HG02678 (cell line): ENCODE data around the gene CCL2.

Source experiments
- ATAC-seq: cut with Tn5 transposase; IDR thresholded peaks from one replicate; pipeline ENCODE4 v1.9.1; 2021; ENCODE audit warnings: mild to moderate bottlenecking, moderate library complexity; ENCODE audit not compliant: unreplicated experiment

CCL2 gene

GRCh38 chr17:34261568-34262337, 6.7 kb downstream of the CCL2 start:
- ATAC-seq: no peak

GRCh38 chr17:34265711-34266110, 10.6 kb downstream of the CCL2 start:
- ATAC-seq: no peak

- ATAC-seq: no peak
Measured at GRCh38 chr17:34269969-34270368, 14.9 kb downstream of the CCL2 start, which contains the start of gene CCL7. Gene CCL7 (plus strand): TSS chr17:34270221. CDS start chr17:34270291, 70 bp downstream.

- ATAC-seq: no peak
Measured at GRCh38 chr17:34275881-34276280, 20.8 kb downstream of the CCL2 start.

- no peak for ATAC-seq
Measured at GRCh38 chr17:34276826-34277225, 21.7 kb downstream of the CCL2 start.

- ATAC-seq: no peak
Measured at GRCh38 chr17:34283571-34283970, 28.5 kb downstream of the CCL2 start.

- ATAC-seq: no peak
Measured at GRCh38 chr17:34285286-34285792, 30.3 kb downstream of the CCL2 start, which contains the start of gene CCL11. Gene CCL11 (plus strand): TSS chr17:34285742. CDS start chr17:34285809, 67 bp downstream.

- no peak for ATAC-seq
Measured at GRCh38 chr17:34287875-34288274, 32.8 kb downstream of the CCL2 start.

GRCh38 chr17:34290586-34290985, 35.5 kb downstream of the CCL2 start:
- no peak for ATAC-seq

- ATAC-seq: no peak
Measured at GRCh38 chr17:34291721-34292348, 36.8 kb downstream of the CCL2 start.

- no peak for ATAC-seq
Measured at GRCh38 chr17:34299027-34299426, 43.9 kb downstream of the CCL2 start.

GRCh38 chr17:34299956-34300577, 45.0 kb downstream of the CCL2 start:
- ATAC-seq: no peak

- ATAC-seq: no peak
Measured at GRCh38 chr17:34300652-34301370, 45.7 kb downstream of the CCL2 start.

GRCh38 chr17:34301986-34302385, 46.9 kb downstream of the CCL2 start:
- no peak for ATAC-seq

GRCh38 chr17:34302636-34303035, 47.6 kb downstream of the CCL2 start:
- ATAC-seq: no peak

GRCh38 chr17:34303606-34304005, 48.5 kb downstream of the CCL2 start:
- ATAC-seq: no peak

- no peak for ATAC-seq
Measured at GRCh38 chr17:34305061-34305460, 50.0 kb downstream of the CCL2 start.

- ATAC-seq: no peak
Measured at GRCh38 chr17:34305606-34306005, 50.5 kb downstream of the CCL2 start.

- no peak for ATAC-seq
Measured at GRCh38 chr17:34306466-34306865, 51.4 kb downstream of the CCL2 start.
